ENCODE data around the gene CDHR4.

GRCh38 chr3:49845694-49846093, 46.0 kb upstream of the CDHR4 start:
- TF ChIP-seq ZBTB33 (CRISPR knock-in tag; IDR thresholded peaks at IDR 0.05) (no peak), TOE1 (IDR thresholded peaks at IDR 0.05; ENCODE audit: borderline replicate concordance) (no peak), TOE1 (CRISPR knock-in tag; IDR thresholded peaks at IDR 0.05; ENCODE audit: borderline replicate concordance, low read depth) (no peak), MXI1 (IDR thresholded peaks at IDR 0.05; ENCODE audit: low read depth, low read length) (no peak), IRF2 (CRISPR knock-in tag; IDR thresholded peaks at IDR 0.05) (no peak)
